ENCODE data around the gene E2F1.

GRCh38 chr20:33719277-33719988, 33.2 kb upstream of the E2F1 start:
- no peak for TF ChIP-seq CTCF (IDR thresholded peaks at IDR 0.05; ENCODE audit: low read depth, low read length, poor library complexity, severe bottlenecking)
- no peak for TF ChIP-seq EZH2phosphoT487 (IDR thresholded peaks at IDR 0.05; ENCODE audit: borderline replicate concordance, low read length)

Data from DOHH2 (cell line).